WTC11 (cell line): ENCODE data around the gene DCLRE1C. TPM values are rescaled to one million over a fixed set of nuclear protein-coding genes. Genes with fewer than 3 reads are reported as not detected.

Experiments used
- E2F4 ChIP-seq: sonication (generic); formaldehyde crosslinking; IDR thresholded peaks from 2 replicates; pipeline ENCODE4 v1.8.1; 2022; ENCODE audit warnings: low read depth, mild to moderate bottlenecking, moderate library complexity, missing genetic modification reagents, borderline replicate concordance
- ELF4 ChIP-seq: sonication (generic); formaldehyde crosslinking; IDR thresholded peaks from 2 replicates; pipeline ENCODE4 v1.8.1; 2022; ENCODE audit warnings: low read depth, mild to moderate bottlenecking, moderate library complexity, missing genetic modification reagents
- ETV6 ChIP-seq: sonication (generic); formaldehyde crosslinking; IDR thresholded peaks from 2 replicates; pipeline ENCODE4 v1.8.1; 2022; ENCODE audit warnings: mild to moderate bottlenecking, missing genetic modification reagents
- FOXK1 ChIP-seq: sonication (generic); formaldehyde crosslinking; IDR thresholded peaks from 2 replicates; pipeline ENCODE4 v1.8.0; 2022; ENCODE audit warnings: mild to moderate bottlenecking, moderate library complexity, missing genetic modification reagents
- HMGA2 ChIP-seq: fragments of 250-450 bp; sonication (Bioruptor Pico); IDR thresholded peaks from 2 replicates; pipeline ENCODE4 v1.4.0; 2021; ENCODE audit warnings: mild to moderate bottlenecking, moderate library complexity
- IRF1 ChIP-seq: sonication (generic); formaldehyde crosslinking; IDR thresholded peaks from 2 replicates; pipeline ENCODE4 v1.8.0; 2023; ENCODE audit warnings: missing genetic modification reagents
- KAT7 ChIP-seq: sonication (generic); formaldehyde crosslinking; IDR thresholded peaks from 2 replicates; pipeline ENCODE4 v1.8.1; 2023; ENCODE audit warnings: missing genetic modification reagents, mild to moderate bottlenecking, borderline replicate concordance
- MYBL2 ChIP-seq: sonication (generic); formaldehyde crosslinking; IDR thresholded peaks from 2 replicates; pipeline ENCODE4 v1.8.1; 2023; ENCODE audit warnings: mild to moderate bottlenecking, moderate library complexity, missing genetic modification reagents
- NR3C1 ChIP-seq: sonication (generic); formaldehyde crosslinking; conservative IDR thresholded peaks from 2 replicates; pipeline ENCODE4 v1.8.1; 2023; ENCODE audit warnings: low read depth, mild to moderate bottlenecking, missing genetic modification reagents
- PRDM15 ChIP-seq: sonication (generic); formaldehyde crosslinking; IDR thresholded peaks from 2 replicates; pipeline ENCODE4 v1.8.0; 2022; ENCODE audit warnings: missing genetic modification reagents
- RELA ChIP-seq: sonication (generic); formaldehyde crosslinking; IDR thresholded peaks from 2 replicates; pipeline ENCODE4 v1.8.1; 2022; ENCODE audit warnings: missing genetic modification reagents, mild to moderate bottlenecking, borderline replicate concordance
- RORB ChIP-seq: fragments of 250-450 bp; sonication (Bioruptor Pico); IDR thresholded peaks from 2 replicates; pipeline ENCODE4 v1.9.0; 2021; ENCODE audit warnings: mild to moderate bottlenecking
- TEAD1 ChIP-seq: sonication (generic); formaldehyde crosslinking; IDR thresholded peaks from 2 replicates; pipeline ENCODE4 v1.8.0; 2022; ENCODE audit warnings: mild to moderate bottlenecking, missing genetic modification reagents
- ZNF263 ChIP-seq: sonication (generic); formaldehyde crosslinking; IDR thresholded peaks from 2 replicates; pipeline ENCODE4 v1.8.1; 2022; ENCODE audit warnings: low read depth, mild to moderate bottlenecking, moderate library complexity, missing genetic modification reagents
- ZNF416 ChIP-seq: fragments of 250-450 bp; sonication (Bioruptor Pico); IDR thresholded peaks from 2 replicates; pipeline ENCODE4 v1.9.0; 2021; ENCODE audit warnings: mild to moderate bottlenecking, inconsistent platforms
- ZNF425 ChIP-seq: fragments of 250-450 bp; sonication (Bioruptor Pico); conservative IDR thresholded peaks from 2 replicates; pipeline ENCODE4 v1.9.0; 2021; ENCODE audit warnings: mild to moderate bottlenecking
- ZNF671 ChIP-seq: fragments of 250-450 bp; sonication (Bioruptor Pico); IDR thresholded peaks from 2 replicates; pipeline ENCODE4 v1.8.0; 2021; ENCODE audit warnings: mild to moderate bottlenecking
- ZSCAN18 ChIP-seq: fragments of 250-450 bp; sonication (Bioruptor Pico); IDR thresholded peaks from 2 replicates; pipeline ENCODE4 v2.1.2; 2022; ENCODE audit warnings: mild to moderate bottlenecking, moderate library complexity
- total RNA-seq: library from RNA; stranded (reverse); gene quantifications from 3 replicates; pipeline ENCODE4 v1.2.3, GENCODE V29; 2021
- TF ChIP-seq, protein P1 (sequence below): sonication (generic); formaldehyde crosslinking; IDR thresholded peaks from 2 replicates; pipeline ENCODE4 v1.8.1; 2022; ENCODE audit warnings: mild to moderate bottlenecking, moderate library complexity, missing genetic modification reagents
- TF ChIP-seq, protein P2 (sequence below): sonication (generic); formaldehyde crosslinking; IDR thresholded peaks from 2 replicates; pipeline ENCODE4 v1.8.1; 2022; ENCODE audit warnings: missing genetic modification reagents, borderline replicate concordance
- TF ChIP-seq, protein P3 (sequence below): sonication (generic); formaldehyde crosslinking; IDR thresholded peaks from 2 replicates; pipeline ENCODE4 v1.8.0; 2022; ENCODE audit warnings: mild to moderate bottlenecking, missing genetic modification reagents
- TF ChIP-seq, protein P4 (sequence below): fragments of 250-450 bp; sonication (Bioruptor Pico); IDR thresholded peaks from 2 replicates; pipeline ENCODE4 v1.9.0; 2021; ENCODE audit warnings: moderate library complexity, mild to moderate bottlenecking, inconsistent platforms, borderline replicate concordance

The DCLRE1C gene
- total RNA-seq, 1 experiment from 2014 or later, result 4.3 TPM

DNA sequence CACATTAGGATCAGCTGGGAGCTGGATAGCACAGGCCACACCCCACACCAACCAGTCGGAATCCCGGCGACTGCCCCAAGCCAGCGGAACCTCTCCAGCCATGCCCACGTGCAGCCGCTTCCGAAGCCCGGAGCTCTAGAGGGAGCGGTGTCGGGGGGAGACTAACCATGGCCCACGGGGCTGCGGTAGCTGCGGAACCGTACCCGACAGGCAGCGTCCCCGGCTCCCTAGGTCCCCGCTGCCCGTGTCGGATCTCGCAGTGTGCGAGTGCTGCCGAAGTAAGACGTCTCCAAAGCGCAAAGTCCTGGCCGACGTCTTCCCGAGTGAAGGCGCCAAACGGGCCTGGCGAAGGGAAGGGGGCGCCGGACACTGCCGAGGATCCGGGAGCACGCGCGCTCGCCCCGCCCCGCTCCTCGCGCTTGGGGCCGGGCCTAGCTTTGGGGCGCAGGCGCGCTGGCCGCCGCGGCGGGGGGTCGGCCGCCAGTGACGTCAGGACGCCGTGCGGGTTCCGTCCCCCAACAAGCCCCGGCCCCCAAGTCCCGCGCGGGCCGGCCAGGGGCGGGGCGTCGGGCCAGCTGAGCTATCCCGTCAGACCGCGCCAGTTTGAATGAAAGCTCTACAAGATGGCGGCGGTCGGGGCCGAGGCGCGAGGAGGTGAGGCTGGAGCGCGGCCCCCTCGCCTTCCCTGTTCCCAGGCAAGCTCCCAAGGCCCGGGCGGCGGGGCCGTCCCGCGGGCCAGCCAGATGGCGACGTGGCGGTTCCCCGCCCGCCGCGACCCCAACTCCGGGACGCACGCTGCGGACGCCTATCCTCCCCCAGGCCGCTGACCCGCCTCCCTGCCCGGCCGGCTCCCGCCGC lies 75.4 kb downstream of the DCLRE1C start, which contains the start of gene SUV39H2 (continued):
- no peak for TF ChIP-seq PRDM15
- TF ChIP-seq NR3C1, result no peak
- TF ChIP-seq TEAD1 (CRISPR knock-in tag), result peak; percentile 79; the same call in 1 of the 2 replicates
- TF ChIP-seq, protein P1, sequence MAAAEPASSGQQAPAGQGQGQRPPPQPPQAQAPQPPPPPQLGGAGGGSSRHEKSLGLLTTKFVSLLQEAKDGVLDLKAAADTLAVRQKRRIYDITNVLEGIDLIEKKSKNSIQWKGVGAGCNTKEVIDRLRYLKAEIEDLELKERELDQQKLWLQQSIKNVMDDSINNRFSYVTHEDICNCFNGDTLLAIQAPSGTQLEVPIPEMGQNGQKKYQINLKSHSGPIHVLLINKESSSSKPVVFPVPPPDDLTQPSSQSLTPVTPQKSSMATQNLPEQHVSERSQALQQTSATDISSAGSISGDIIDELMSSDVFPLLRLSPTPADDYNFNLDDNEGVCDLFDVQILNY (CRISPR knock-in tag), result peak; percentile 73
- TF ChIP-seq MYBL2 (CRISPR knock-in tag), result peak; percentile 34; the same call in 1 of the 2 replicates
- TF ChIP-seq ZSCAN18, result no peak
- peak; percentile 81 for TF ChIP-seq ETV6
- TF ChIP-seq RORB (CRISPR knock-in tag), result no peak
- TF ChIP-seq, protein P2, sequence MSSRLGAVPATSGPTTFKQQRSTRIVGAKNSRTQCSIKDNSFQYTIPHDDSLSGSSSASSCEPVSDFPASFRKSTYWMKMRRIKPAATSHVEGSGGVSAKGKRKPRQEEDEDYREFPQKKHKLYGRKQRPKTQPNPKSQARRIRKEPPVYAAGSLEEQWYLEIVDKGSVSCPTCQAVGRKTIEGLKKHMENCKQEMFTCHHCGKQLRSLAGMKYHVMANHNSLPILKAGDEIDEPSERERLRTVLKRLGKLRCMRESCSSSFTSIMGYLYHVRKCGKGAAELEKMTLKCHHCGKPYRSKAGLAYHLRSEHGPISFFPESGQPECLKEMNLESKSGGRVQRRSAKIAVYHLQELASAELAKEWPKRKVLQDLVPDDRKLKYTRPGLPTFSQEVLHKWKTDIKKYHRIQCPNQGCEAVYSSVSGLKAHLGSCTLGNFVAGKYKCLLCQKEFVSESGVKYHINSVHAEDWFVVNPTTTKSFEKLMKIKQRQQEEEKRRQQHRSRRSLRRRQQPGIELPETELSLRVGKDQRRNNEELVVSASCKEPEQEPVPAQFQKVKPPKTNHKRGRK (CRISPR knock-in tag), result no peak
- no peak for TF ChIP-seq ZNF416 (CRISPR knock-in tag)
- no peak for TF ChIP-seq RELA
- TF ChIP-seq, protein P3, sequence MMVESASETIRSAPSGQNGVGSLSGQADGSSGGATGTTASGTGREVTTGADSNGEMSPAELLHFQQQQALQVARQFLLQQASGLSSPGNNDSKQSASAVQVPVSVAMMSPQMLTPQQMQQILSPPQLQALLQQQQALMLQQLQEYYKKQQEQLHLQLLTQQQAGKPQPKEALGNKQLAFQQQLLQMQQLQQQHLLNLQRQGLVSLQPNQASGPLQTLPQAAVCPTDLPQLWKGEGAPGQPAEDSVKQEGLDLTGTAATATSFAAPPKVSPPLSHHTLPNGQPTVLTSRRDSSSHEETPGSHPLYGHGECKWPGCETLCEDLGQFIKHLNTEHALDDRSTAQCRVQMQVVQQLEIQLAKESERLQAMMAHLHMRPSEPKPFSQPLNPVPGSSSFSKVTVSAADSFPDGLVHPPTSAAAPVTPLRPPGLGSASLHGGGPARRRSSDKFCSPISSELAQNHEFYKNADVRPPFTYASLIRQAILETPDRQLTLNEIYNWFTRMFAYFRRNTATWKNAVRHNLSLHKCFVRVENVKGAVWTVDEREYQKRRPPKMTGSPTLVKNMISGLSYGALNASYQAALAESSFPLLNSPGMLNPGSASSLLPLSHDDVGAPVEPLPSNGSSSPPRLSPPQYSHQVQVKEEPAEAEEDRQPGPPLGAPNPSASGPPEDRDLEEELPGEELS, result peak; percentile 70; the same call in 1 of the 2 replicates
- TF ChIP-seq E2F4, result peak; percentile 16; the same call in 1 of the 2 replicates
- TF ChIP-seq IRF1, result peak; percentile 70
- TF ChIP-seq, protein P4, sequence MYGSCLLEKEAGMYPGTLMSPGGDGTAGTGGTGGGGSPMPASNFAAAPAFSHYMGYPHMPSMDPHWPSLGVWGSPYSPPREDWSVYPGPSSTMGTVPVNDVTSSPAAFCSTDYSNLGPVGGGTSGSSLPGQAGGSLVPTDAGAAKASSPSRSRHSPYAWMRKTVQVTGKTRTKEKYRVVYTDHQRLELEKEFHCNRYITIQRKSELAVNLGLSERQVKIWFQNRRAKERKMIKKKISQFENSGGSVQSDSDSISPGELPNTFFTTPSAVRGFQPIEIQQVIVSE (CRISPR knock-in tag), result no peak
- no peak for TF ChIP-seq ZNF671
- TF ChIP-seq HMGA2 (CRISPR knock-in tag), result 0 out of 2 replicates have a peak, but pooled peaks have one; percentile 19
- TF ChIP-seq KAT7 (CRISPR knock-in tag), result no peak
- no peak for TF ChIP-seq ZNF425 (CRISPR knock-in tag)
- 0 out of 2 replicates have a peak, but pooled peaks have one; percentile 42 for TF ChIP-seq ZNF263 (CRISPR knock-in tag)
- peak; percentile 85 for TF ChIP-seq FOXK1 (CRISPR knock-in tag)
- peak; percentile 75; the same call in 1 of the 2 replicates for TF ChIP-seq ELF4 (CRISPR knock-in tag)
